Measurements from ENCODE around the gene CCDC188. TPM values are rescaled to one million over a fixed set of nuclear protein-coding genes. Genes with fewer than 3 reads are reported as not detected.

CCDC188 gene
- total RNA-seq, 1 experiment from 2014 or later = not detected

DNA sequence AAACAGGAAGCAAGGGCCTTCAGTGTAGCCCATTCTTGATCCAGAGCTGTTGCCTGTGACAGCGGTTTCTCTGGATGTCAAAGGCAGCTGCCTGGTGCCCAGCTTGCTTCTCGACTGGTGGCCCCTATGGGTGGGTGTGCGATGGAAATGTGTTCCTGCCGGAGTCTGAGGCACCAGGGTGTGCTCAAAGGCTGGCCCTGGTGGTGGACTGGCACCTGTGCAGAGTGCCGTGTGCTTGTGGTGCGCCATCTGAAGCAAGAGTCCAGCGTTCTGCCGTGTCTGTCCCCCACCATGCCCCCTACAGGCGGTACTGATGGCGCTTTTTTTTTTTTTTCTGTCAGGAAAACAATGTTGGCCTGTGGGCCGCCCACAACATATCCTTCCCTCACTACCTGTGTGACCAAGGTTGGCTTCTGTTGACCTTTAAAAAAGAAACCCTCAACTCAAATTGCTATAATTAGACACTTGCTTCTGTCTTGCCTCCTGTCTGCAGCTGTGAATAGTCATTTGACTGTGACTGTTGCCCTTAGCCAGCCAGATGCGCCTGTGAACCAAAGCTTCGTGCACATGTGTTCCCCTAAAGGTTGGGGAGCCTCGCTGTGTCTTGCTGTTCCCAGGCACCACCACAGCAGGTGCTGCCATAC lies 39.7 kb downstream of the CCDC188 start:
- no peaks in the 10 kb centered on the region for H3K4me1 Mint-ChIP-seq (ENCODE audit: low read depth, unreplicated experiment)
- H3K27me3 Mint-ChIP-seq (ENCODE audit: unreplicated experiment) = no peaks in the 10 kb centered on the region
- BruUV-seq (replicated peaks) = no TSS peak
- intact Hi-C loops (cut with micrococcal nuclease; ENCODE audit: unreplicated experiment) = no loop called here
- no peak overlapping the region for H3K27ac Mint-ChIP-seq (ENCODE audit: unreplicated experiment)
- H3K9me3 Mint-ChIP-seq (ENCODE audit: low read depth, unreplicated experiment) = no peaks in the 10 kb centered on the region
- DNase-seq = no peak
- H3K36me3 Mint-ChIP-seq (ENCODE audit: insufficient read depth, unreplicated experiment) = peaks cover 80% of the 10 kb centered on the region
- no peak for TF ChIP-seq CTCF (IDR thresholded peaks at IDR 0.05; ENCODE audit: unreplicated experiment)
- H3K4me3 Mint-ChIP-seq (ENCODE audit: low read depth, unreplicated experiment) = no peak overlapping the region
- CTCF ChIA-PET = interaction anchor here (0.5 kb wide), 1 partner anchor 459 kb away, joined by 7 read pairs; no protein-coding TSS in a partner anchor

DNA sequence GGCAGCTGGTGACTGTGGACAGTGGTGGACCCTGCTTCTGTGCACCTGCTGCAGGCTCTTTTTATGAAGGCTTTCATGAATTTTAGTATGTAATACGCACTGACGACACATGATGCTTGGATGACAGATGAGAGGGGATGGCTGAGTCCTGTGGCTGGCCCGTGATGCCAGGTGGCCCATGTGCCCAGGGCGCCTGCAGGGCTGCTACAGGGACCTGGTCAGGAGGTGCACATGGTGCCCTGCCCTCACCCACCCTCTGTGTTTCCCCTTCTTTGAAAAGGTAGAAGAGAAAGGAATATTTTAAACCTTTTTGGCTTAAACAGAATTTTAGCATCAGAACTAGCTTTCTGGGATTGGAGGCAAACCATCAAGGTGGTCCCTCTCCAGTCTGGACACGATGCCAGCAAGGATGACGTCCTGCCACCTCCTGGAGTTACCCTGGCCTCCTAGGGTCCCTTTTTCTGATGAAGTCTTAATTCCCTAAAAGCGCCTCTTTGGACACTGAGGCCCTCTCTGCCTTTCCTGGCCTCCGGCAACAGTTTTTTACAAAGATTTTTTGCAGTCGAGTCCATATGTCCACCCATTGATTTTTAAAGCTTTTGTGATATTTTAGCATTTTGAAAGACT lies 40.4 kb downstream of the CCDC188 start:
- H3K27ac Mint-ChIP-seq (ENCODE audit: unreplicated experiment) = peak overlapping the region; percentile 60
- no peak for DNase-seq
- TSS peak; percentile 27 for BruUV-seq (replicated peaks)
- intact Hi-C loops (cut with micrococcal nuclease; ENCODE audit: unreplicated experiment) = no loop called here
- H3K4me3 Mint-ChIP-seq (ENCODE audit: low read depth, unreplicated experiment) = no peak overlapping the region
- CTCF ChIA-PET = no interaction called here
- no peaks in the 10 kb centered on the region for H3K4me1 Mint-ChIP-seq (ENCODE audit: low read depth, unreplicated experiment)
- no peaks in the 10 kb centered on the region for H3K27me3 Mint-ChIP-seq (ENCODE audit: unreplicated experiment)
- H3K36me3 Mint-ChIP-seq (ENCODE audit: insufficient read depth, unreplicated experiment) = peaks cover 75% of the 10 kb centered on the region
- TF ChIP-seq CTCF (IDR thresholded peaks at IDR 0.05; ENCODE audit: unreplicated experiment) = no peak
- no peaks in the 10 kb centered on the region for H3K9me3 Mint-ChIP-seq (ENCODE audit: low read depth, unreplicated experiment)

GRCh38 chr22:20109411-20110358 lies 41.2 kb downstream of the CCDC188 start:
- H3K9me3 Mint-ChIP-seq (ENCODE audit: low read depth, unreplicated experiment) = no peaks in the 10 kb centered on the region
- TF ChIP-seq CTCF (IDR thresholded peaks at IDR 0.05; ENCODE audit: unreplicated experiment) = no peak
- intact Hi-C loops (cut with micrococcal nuclease; ENCODE audit: unreplicated experiment) = no loop called here
- BruUV-seq (replicated peaks) = no TSS peak
- CTCF ChIA-PET = no interaction called here
- H3K36me3 Mint-ChIP-seq (ENCODE audit: insufficient read depth, unreplicated experiment) = peaks cover 70% of the 10 kb centered on the region
- no peak for DNase-seq
- no peaks in the 10 kb centered on the region for H3K27me3 Mint-ChIP-seq (ENCODE audit: unreplicated experiment)
- no peak overlapping the region for H3K4me3 Mint-ChIP-seq (ENCODE audit: low read depth, unreplicated experiment)
- H3K4me1 Mint-ChIP-seq (ENCODE audit: low read depth, unreplicated experiment) = no peaks in the 10 kb centered on the region
- H3K27ac Mint-ChIP-seq (ENCODE audit: unreplicated experiment) = peak overlapping the region; percentile 60

DNA sequence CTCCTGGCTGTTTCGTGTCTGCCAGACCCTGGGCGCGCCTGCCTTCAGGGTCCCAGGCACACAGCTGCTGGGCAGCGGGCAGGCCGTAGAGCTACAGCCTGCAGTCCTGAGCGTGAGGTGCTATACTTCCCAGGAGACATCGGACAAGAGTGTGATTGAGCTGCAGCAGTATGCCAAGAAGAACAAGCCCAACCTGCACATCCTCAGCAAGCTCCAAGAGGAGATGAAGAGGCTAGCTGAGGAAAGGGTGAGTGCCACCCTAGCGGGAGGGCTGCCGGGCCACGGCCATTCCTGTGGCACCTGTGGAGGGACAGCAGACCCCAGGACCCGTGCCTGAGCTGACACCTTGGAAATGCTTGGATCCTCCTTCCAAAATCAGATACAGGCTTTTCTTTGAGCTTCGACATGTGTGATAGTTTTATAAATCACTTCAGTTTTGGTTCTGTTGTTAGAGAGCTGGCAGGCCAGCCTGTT lies 42.1 kb downstream of the CCDC188 start:
- TF ChIP-seq CTCF (IDR thresholded peaks at IDR 0.05; ENCODE audit: unreplicated experiment) = no peak
- Mint-ChIP-seq H3K27ac (ENCODE audit: unreplicated experiment) (no peak overlapping the region), H3K36me3 (ENCODE audit: insufficient read depth, unreplicated experiment) (peaks cover 62% of the 10 kb centered on the region), H3K27me3 (ENCODE audit: unreplicated experiment) (no peaks in the 10 kb centered on the region), H3K9me3 (ENCODE audit: low read depth, unreplicated experiment) (no peaks in the 10 kb centered on the region), H3K4me1 (ENCODE audit: low read depth, unreplicated experiment) (no peaks in the 10 kb centered on the region), H3K4me3 (ENCODE audit: low read depth, unreplicated experiment) (peak overlapping the region; percentile 29)
- CTCF ChIA-PET = interaction anchor here (1.0 kb wide), 1 partner anchor 8 kb away, joined by 3 read pairs; the partner anchor contains the start of gene TRMT2A
- no TSS peak for BruUV-seq (replicated peaks)
- intact Hi-C loops (cut with micrococcal nuclease; ENCODE audit: unreplicated experiment) = no loop called here
- no peak for DNase-seq
